Neutrophil (primary cell): ENCODE data around the gene MEX3A.
A peak's percentile ranks its signal among the peaks of the same experiment; 100 is the strongest.

Experiments
- H3K27ac ChIP-seq: fragments of 200-600 bp; sonication (generic); 2 replicates; pipeline ENCODE4 v1.5.1; 2016; ENCODE audit warnings: mild to moderate bottlenecking, moderate library complexity
- H3K27me3 ChIP-seq: fragments of 200-600 bp; sonication (generic); 2 replicates; pipeline ENCODE4 v1.6.0; 2016; ENCODE audit warnings: mild to moderate bottlenecking
- H3K36me3 ChIP-seq: fragments of 200-600 bp; sonication (generic); 2 replicates; pipeline ENCODE4 v1.5.1; 2017
- H3K4me1 ChIP-seq, 2 experiments: fragments of 200-600 bp in 1 of 2; sonication (generic) in 1 of 2; 1 replicate in 1 of 2; 2 replicates in 1 of 2; pipeline versions ENCODE4 v1.5.1 to v1.6.1; 2013 to 2016; ENCODE audit warnings: low read depth in 1 of 2, low read length in 1 of 2, mild to moderate bottlenecking in 1 of 2, moderate library complexity in 1 of 2; ENCODE audit not compliant: control insufficient read depth in 1 of 2, insufficient read depth in 1 of 2
- H3K4me3 ChIP-seq, 2 experiments: fragments of 200-600 bp in 1 of 2; sonication (generic) in 1 of 2; 1 replicate in 1 of 2; 2 replicates in 1 of 2; pipeline ENCODE4 v1.5.1; 2013 to 2016; ENCODE audit warnings: low read depth in 1 of 2, low read length in 1 of 2, mild to moderate bottlenecking in 1 of 2, moderate library complexity in 1 of 2
- H3K9me3 ChIP-seq: fragments of 200-600 bp; sonication (generic); 2 replicates; pipeline ENCODE4 v1.5.1; 2016
- TF ChIP-seq, protein P1 (sequence below): fragments of 200-600 bp; sonication (generic); IDR thresholded peaks from 2 replicates; pipeline ENCODE4 v1.5.1; 2016; ENCODE audit warnings: antibody characterized with exemption

Gene MEX3A, protein sequence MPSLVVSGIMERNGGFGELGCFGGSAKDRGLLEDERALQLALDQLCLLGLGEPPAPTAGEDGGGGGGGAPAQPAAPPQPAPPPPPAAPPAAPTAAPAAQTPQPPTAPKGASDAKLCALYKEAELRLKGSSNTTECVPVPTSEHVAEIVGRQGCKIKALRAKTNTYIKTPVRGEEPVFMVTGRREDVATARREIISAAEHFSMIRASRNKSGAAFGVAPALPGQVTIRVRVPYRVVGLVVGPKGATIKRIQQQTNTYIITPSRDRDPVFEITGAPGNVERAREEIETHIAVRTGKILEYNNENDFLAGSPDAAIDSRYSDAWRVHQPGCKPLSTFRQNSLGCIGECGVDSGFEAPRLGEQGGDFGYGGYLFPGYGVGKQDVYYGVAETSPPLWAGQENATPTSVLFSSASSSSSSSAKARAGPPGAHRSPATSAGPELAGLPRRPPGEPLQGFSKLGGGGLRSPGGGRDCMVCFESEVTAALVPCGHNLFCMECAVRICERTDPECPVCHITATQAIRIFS

GRCh38 chr1:156082309-156083091, at the start of gene MEX3A:
MEX3A (minus strand) TSS chr1:156082465; CDS start chr1:156081998, 467 bp downstream.
- H3K4me3 ChIP-seq: peak within 1 kb of the TSS; percentile 61 to 74
- no peak within 1 kb of the TSS for H3K27ac ChIP-seq
- TF ChIP-seq, protein P1, sequence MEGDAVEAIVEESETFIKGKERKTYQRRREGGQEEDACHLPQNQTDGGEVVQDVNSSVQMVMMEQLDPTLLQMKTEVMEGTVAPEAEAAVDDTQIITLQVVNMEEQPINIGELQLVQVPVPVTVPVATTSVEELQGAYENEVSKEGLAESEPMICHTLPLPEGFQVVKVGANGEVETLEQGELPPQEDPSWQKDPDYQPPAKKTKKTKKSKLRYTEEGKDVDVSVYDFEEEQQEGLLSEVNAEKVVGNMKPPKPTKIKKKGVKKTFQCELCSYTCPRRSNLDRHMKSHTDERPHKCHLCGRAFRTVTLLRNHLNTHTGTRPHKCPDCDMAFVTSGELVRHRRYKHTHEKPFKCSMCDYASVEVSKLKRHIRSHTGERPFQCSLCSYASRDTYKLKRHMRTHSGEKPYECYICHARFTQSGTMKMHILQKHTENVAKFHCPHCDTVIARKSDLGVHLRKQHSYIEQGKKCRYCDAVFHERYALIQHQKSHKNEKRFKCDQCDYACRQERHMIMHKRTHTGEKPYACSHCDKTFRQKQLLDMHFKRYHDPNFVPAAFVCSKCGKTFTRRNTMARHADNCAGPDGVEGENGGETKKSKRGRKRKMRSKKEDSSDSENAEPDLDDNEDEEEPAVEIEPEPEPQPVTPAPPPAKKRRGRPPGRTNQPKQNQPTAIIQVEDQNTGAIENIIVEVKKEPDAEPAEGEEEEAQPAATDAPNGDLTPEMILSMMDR: no peak
- no peaks in the 10 kb centered on the region for H3K9me3 ChIP-seq
- H3K27me3 ChIP-seq: peaks cover 100% of the 10 kb centered on the region
- H3K4me1 ChIP-seq: peaks cover 7 to 15% of the 10 kb centered on the region in 2 experiments
- no peaks in the 10 kb centered on the region for H3K36me3 ChIP-seq

DNA sequence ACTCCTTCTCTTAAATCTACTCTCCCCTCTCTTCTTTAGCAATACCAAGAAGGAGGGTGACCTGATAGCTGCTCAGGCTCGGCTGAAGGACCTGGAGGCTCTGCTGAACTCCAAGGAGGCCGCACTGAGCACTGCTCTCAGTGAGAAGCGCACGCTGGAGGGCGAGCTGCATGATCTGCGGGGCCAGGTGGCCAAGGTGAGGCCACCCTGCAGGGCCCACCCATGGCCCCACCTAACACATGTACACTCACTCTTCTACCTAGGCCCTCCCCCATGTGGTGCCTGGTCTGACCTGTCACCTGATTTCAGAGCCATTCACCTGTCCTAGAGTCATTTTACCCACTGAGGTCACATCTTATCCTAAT, 48.3 kb upstream of the MEX3A start:
- TF ChIP-seq, protein P1: no peak
- H3K36me3 ChIP-seq: no peaks in the 10 kb centered on the region

DNA sequence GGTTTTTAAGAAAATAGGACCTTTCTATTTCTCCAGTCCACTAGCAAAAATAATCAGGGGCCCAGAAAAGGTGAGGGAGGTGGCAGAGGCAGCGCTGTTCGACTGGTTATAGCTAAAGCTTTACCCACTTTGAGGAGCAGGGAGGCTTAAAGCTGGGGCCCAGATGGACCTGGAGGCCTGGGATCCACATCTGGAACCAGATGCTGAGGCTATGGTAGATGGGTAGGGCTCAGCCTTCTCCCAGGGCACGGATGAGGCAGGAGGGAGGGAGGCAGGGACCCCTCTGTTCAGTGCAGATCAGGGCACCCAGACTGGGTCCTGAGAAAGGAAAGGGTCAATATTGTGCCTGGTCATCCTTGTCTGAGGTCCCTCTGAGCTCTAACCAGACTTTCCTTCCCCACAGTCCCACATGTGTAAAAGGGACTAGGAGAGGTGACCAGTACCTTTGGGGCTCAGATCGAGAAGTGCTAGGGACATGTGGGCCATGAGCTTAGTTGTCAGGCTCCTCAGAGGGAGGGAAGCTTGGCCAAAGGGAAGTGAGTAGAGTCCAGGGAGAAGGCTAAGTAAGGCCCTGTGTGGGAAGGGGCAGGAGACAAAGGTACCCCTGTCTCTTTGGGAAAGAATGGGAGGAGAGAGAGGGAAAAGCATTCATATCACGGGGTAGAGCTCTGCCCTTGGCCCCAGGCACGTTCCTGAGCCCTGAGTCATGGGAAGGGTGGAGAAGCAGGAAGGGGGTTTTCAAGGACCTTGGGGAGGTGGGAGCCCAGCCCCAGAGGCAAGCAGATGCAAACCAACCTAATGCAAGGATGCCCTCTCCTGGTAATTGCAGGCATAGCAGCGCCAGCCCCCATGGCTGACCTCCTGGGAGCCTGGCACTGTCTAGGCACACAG, 47.7 kb upstream of the MEX3A start:
- Histone ChIP-seq H3K27ac (no peak overlapping the region), H3K36me3 (no peaks in the 10 kb centered on the region)

More for the DNA sequence above, 48.3 kb upstream of the MEX3A start:
- no peak overlapping the region for H3K4me3 ChIP-seq
- no peaks in the 10 kb centered on the region for H3K9me3 ChIP-seq
- no peaks in the 10 kb centered on the region for H3K4me1 ChIP-seq
- peaks cover 56% of the 10 kb centered on the region for H3K27me3 ChIP-seq
- no peak overlapping the region for H3K27ac ChIP-seq

GRCh38 chr1:156128654-156129597, 46.7 kb upstream of the MEX3A start:
- Histone ChIP-seq H3K9me3 (no peaks in the 10 kb centered on the region), H3K4me1 (no peaks in the 10 kb centered on the region), H3K27ac (no peak overlapping the region), H3K27me3 (peaks cover 58% of the 10 kb centered on the region), H3K4me3 (no peak overlapping the region), H3K36me3 (no peaks in the 10 kb centered on the region)
- TF ChIP-seq, protein P1: no peak

More for the DNA sequence above, 47.7 kb upstream of the MEX3A start:
- TF ChIP-seq, protein P1: peak; percentile 79
- no peaks in the 10 kb centered on the region for H3K4me1 ChIP-seq
- H3K9me3 ChIP-seq: no peaks in the 10 kb centered on the region
- peaks cover 56% of the 10 kb centered on the region for H3K27me3 ChIP-seq
- H3K4me3 ChIP-seq: no peak overlapping the region
